GM19463 (cell line): Measurements from ENCODE around the gene BST1.

Experiments used
- ATAC-seq: cut with Tn5 transposase; IDR thresholded peaks from one replicate; pipeline ENCODE4 v1.9.1; 2021; ENCODE audit warnings: mild to moderate bottlenecking, moderate library complexity; ENCODE audit not compliant: unreplicated experiment

Gene BST1

GRCh38 chr4:15776871-15777648 lies 74.2 kb downstream of the BST1 start:
- no peak for ATAC-seq

GRCh38 chr4:15777697-15778288 lies 74.9 kb downstream of the BST1 start:
- ATAC-seq = no peak

GRCh38 chr4:15778289-15779241 lies 75.7 kb downstream of the BST1 start, which contains the start of gene CD38:
Gene CD38 (plus strand): TSS chr4:15778328. CDS start chr4:15778415, 87 bp downstream.
- peak; percentile 62 for ATAC-seq

DNA sequence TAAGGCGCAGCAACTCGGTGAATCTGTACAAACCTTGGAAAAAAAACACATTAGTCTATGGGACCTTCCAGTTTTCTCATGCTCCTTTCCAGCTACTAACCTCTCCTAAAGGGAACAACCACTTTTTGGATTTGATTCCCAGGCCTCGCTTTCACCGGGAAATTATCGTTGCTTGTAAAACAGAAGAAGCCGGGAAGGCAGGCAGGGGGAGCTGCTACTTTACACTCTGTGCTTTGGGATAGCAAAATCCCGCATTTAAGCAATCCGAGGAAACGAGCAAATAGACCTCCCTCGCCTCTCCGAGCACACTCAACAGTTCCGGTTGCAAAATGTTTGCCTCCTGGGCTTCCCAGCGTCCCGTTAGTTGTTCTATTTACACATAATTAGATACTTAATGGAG lies 76.4 kb downstream of the BST1 start:
- no peak for ATAC-seq

DNA sequence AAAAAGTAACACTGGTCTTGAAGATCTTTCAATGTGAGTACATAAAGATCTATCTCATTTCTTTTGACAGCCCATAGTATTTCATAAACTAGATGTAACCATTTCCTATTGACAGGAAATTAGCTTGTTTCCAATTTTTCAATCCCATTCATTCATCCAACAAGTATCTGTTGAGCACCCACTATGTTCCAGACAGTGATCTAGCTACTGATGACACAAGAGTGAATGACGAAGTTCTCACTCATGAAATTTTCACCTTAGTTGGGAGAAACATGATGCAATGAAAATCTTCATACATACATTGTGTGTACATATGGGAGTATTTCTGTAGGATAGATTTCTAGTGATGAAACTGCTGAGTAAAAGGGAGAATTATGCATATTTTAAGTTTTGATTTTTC lies 76.9 kb downstream of the BST1 start:
- ATAC-seq = no peak

- ATAC-seq = peak; percentile 30
Observed at GRCh38 chr4:15781427-15782095, 78.7 kb downstream of the BST1 start.
